H1 (cell line): Measurements from ENCODE around the gene PDE6D. TPM values are rescaled to one million over a fixed set of nuclear protein-coding genes. Genes with fewer than 3 reads are reported as not detected.
A peak's percentile ranks its signal among the peaks of the same experiment; 100 is the strongest.

ENCODE experiments used
- CBX8 ChIP-seq: fragments of 300-800, 300-1000 bp; sonication (generic); IDR thresholded peaks from 2 replicates; pipeline ENCODE4 v1.7.1; 2016; ENCODE audit warnings: low read depth, low read length, borderline replicate concordance
- JUND ChIP-seq: IDR thresholded peaks from 2 replicates; pipeline ENCODE4 v1.6.1; 2011; ENCODE audit warnings: mild to moderate bottlenecking, improper control_type of control experiment, low read length
- RFX5 ChIP-seq: IDR thresholded peaks from 2 replicates; pipeline ENCODE4 v1.6.1; 2011; ENCODE audit warnings: low read depth, low read length, improper control_type of control experiment, borderline replicate concordance
- SAP30 ChIP-seq: fragments of 300-600 bp; sonication (generic); IDR thresholded peaks from 2 replicates; pipeline ENCODE4 v1.7.1; 2012; ENCODE audit warnings: low read length, moderate library complexity, mild to moderate bottlenecking, inconsistent platforms; ENCODE audit not compliant: insufficient read depth, insufficient replicate concordance
- SIN3A ChIP-seq, 2 experiments: IDR thresholded peaks in 1 of 2; conservative IDR thresholded peaks in 1 of 2; 2 replicates each; pipeline ENCODE4 v1.6.1; 2011 to 2012; ENCODE audit warnings: low read length in 2 of 2, improper control_type of control experiment in 1 of 2, low read depth in 1 of 2, mild to moderate bottlenecking in 1 of 2
- SIRT6 ChIP-seq: IDR thresholded peaks from one replicate; pipeline ENCODE4 v1.7.1; 2012; ENCODE audit warnings: low read length, inconsistent platforms
- SRF ChIP-seq: IDR thresholded peaks from 2 replicates; pipeline ENCODE4 v1.6.1; 2011; ENCODE audit warnings: mild to moderate bottlenecking, low read depth, low read length, moderate library complexity
- SUZ12 ChIP-seq: fragments of 200-600 bp; sonication (generic); IDR thresholded peaks from 2 replicates; pipeline ENCODE4 v1.6.1; 2012; ENCODE audit warnings: mild to moderate bottlenecking, inconsistent platforms, low read length, moderate library complexity, mixed read lengths
- TCF12 ChIP-seq: IDR thresholded peaks from 2 replicates; pipeline ENCODE4 v1.6.1; 2011; ENCODE audit warnings: low read depth, mild to moderate bottlenecking, low read length
- polyA plus RNA-seq, 7 experiments: library from polyadenylated mRNA; depleted of rRNA in 3 of 7; stranded (reverse) in 5 of 7; unstranded in 2 of 7; fragments of >200 nt in 5 of 7; fragments of 200-250 nt in 2 of 7; gene quantifications; 1 replicate in 5 of 7; 2 replicates in 1 of 7; 4 replicates in 1 of 7; pipeline versions ENCODE4 v1.2.1 to v1.2.3, GENCODE V29; 2011 to 2013; ENCODE audit warnings: missing spikeins in 2 of 7, mixed read lengths in 2 of 7
- total RNA-seq: library from RNA; stranded (reverse); fragmentation: NEBNext Ultra II Directional; extraction: Animal tissue kit (Norgen Biotek cat#: 25700); gene quantifications from 2 replicates; pipeline ENCODE4 v1.2.1, GENCODE V29; 2021
- TF ChIP-seq, protein P1 (sequence below): fragments of 300-600 bp; sonication (generic); IDR thresholded peaks from 2 replicates; pipeline ENCODE4 v1.7.1; 2012; ENCODE audit warnings: low read length, moderate library complexity, mild to moderate bottlenecking, inconsistent platforms; ENCODE audit not compliant: insufficient replicate concordance

PDE6D gene
- total and polyA plus RNA-seq, 2 of the 8 experiments (the other 6 are each of a cell fraction or from before 2014, with no cell fraction given) = 33.7 to 63.9 TPM

GRCh38 chr2:231780909-231781797 lies at the start of gene PDE6D (continued):
- TF ChIP-seq SIN3A (conservative IDR thresholded peaks at IDR 0.05 in 1 of 2, IDR thresholded peaks at IDR 0.05 in 1 of 2; ENCODE audit: low read depth in 1 of 2, low read length in 2 of 2) (peak; percentile 29 to 84; a peak in 2 of 4 replicates), CBX8 (no peak), SUZ12 (no peak), JUND (no peak), SRF (no peak), RFX5 (no peak), TCF12 (no peak), SAP30 (peak; percentile 37), SIRT6 (no peak)
- TF ChIP-seq, protein P1, sequence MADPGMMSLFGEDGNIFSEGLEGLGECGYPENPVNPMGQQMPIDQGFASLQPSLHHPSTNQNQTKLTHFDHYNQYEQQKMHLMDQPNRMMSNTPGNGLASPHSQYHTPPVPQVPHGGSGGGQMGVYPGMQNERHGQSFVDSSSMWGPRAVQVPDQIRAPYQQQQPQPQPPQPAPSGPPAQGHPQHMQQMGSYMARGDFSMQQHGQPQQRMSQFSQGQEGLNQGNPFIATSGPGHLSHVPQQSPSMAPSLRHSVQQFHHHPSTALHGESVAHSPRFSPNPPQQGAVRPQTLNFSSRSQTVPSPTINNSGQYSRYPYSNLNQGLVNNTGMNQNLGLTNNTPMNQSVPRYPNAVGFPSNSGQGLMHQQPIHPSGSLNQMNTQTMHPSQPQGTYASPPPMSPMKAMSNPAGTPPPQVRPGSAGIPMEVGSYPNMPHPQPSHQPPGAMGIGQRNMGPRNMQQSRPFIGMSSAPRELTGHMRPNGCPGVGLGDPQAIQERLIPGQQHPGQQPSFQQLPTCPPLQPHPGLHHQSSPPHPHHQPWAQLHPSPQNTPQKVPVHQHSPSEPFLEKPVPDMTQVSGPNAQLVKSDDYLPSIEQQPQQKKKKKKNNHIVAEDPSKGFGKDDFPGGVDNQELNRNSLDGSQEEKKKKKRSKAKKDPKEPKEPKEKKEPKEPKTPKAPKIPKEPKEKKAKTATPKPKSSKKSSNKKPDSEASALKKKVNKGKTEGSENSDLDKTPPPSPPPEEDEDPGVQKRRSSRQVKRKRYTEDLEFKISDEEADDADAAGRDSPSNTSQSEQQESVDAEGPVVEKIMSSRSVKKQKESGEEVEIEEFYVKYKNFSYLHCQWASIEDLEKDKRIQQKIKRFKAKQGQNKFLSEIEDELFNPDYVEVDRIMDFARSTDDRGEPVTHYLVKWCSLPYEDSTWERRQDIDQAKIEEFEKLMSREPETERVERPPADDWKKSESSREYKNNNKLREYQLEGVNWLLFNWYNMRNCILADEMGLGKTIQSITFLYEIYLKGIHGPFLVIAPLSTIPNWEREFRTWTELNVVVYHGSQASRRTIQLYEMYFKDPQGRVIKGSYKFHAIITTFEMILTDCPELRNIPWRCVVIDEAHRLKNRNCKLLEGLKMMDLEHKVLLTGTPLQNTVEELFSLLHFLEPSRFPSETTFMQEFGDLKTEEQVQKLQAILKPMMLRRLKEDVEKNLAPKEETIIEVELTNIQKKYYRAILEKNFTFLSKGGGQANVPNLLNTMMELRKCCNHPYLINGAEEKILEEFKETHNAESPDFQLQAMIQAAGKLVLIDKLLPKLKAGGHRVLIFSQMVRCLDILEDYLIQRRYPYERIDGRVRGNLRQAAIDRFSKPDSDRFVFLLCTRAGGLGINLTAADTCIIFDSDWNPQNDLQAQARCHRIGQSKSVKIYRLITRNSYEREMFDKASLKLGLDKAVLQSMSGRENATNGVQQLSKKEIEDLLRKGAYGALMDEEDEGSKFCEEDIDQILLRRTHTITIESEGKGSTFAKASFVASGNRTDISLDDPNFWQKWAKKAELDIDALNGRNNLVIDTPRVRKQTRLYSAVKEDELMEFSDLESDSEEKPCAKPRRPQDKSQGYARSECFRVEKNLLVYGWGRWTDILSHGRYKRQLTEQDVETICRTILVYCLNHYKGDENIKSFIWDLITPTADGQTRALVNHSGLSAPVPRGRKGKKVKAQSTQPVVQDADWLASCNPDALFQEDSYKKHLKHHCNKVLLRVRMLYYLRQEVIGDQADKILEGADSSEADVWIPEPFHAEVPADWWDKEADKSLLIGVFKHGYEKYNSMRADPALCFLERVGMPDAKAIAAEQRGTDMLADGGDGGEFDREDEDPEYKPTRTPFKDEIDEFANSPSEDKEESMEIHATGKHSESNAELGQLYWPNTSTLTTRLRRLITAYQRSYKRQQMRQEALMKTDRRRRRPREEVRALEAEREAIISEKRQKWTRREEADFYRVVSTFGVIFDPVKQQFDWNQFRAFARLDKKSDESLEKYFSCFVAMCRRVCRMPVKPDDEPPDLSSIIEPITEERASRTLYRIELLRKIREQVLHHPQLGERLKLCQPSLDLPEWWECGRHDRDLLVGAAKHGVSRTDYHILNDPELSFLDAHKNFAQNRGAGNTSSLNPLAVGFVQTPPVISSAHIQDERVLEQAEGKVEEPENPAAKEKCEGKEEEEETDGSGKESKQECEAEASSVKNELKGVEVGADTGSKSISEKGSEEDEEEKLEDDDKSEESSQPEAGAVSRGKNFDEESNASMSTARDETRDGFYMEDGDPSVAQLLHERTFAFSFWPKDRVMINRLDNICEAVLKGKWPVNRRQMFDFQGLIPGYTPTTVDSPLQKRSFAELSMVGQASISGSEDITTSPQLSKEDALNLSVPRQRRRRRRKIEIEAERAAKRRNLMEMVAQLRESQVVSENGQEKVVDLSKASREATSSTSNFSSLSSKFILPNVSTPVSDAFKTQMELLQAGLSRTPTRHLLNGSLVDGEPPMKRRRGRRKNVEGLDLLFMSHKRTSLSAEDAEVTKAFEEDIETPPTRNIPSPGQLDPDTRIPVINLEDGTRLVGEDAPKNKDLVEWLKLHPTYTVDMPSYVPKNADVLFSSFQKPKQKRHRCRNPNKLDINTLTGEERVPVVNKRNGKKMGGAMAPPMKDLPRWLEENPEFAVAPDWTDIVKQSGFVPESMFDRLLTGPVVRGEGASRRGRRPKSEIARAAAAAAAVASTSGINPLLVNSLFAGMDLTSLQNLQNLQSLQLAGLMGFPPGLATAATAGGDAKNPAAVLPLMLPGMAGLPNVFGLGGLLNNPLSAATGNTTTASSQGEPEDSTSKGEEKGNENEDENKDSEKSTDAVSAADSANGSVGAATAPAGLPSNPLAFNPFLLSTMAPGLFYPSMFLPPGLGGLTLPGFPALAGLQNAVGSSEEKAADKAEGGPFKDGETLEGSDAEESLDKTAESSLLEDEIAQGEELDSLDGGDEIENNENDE = no peak
